ENCODE results near the gene PRSS27.

GRCh38 chr16:2761886-2762583 is 42.0 kb upstream of the PRSS27 start:
- TF ChIP-seq EP300 (IDR thresholded peaks at IDR 0.05) (no peak), CTCF (IDR thresholded peaks at IDR 0.05) (no peak), POLR2AphosphoS5 (IDR thresholded peaks at IDR 0.05) (no peak)

Data from esophagus muscularis mucosa (tissue), 4 donors.